A673 (cell line): ENCODE measurements around the gene ALPK3. TPM values are rescaled to one million over a fixed set of nuclear protein-coding genes. Genes with fewer than 3 reads are reported as not detected.

Experiments used
- BruUV-seq: library from RNA; stranded (reverse); fragments of 400-500 nt; replicated peaks from 2 replicates; lab custom pipeline; 2021; lab: Mats Ljungman, UMichigan
- CTCF ChIA-PET: fragments of 300-600 bp; sonication (Branson Sonifier 250); formaldehyde crosslinking; loops from one replicate; lab custom pipeline; 2022; ENCODE audit warnings: antibody characterized with exemption; lab: Charles Lee
- POLR2A ChIA-PET: fragments of 300-600 bp; sonication (Branson Sonifier 250); formaldehyde crosslinking; loops from one replicate; lab custom pipeline; 2022; ENCODE audit warnings: antibody characterized with exemption; ENCODE audit not compliant: low non-redundant PET; lab: Charles Lee
- DNase-seq: peaks from one replicate; pipeline ENCODE4 v3.0.0-alpha.2; 2015; ENCODE audit warnings: low spot score
- H3K27ac ChIP-seq: fragments of 200-600 bp; sonication (generic); 2 replicates; pipeline ENCODE4 v1.5.1; 2016; ENCODE audit warnings: mixed run types, low read depth, mild to moderate bottlenecking, mixed read lengths, antibody characterized with exemption, low read length; ENCODE audit not compliant: poor library complexity, severe bottlenecking
- H3K27me3 ChIP-seq: fragments of 200-600 bp; sonication (generic); replicated peaks from 2 replicates; pipeline ENCODE4 v1.6.1; 2017; ENCODE audit warnings: mixed run types, low read depth, mild to moderate bottlenecking, mixed read lengths, antibody characterized with exemption, low read length; ENCODE audit not compliant: insufficient read depth, poor library complexity
- H3K36me3 ChIP-seq: fragments of 200-600 bp; sonication (generic); 2 replicates; pipeline ENCODE4 v1.6.1; 2016; ENCODE audit warnings: mixed run types, mild to moderate bottlenecking, mixed read lengths, antibody characterized with exemption, low read length; ENCODE audit not compliant: insufficient read depth, poor library complexity, severe bottlenecking
- H3K4me1 ChIP-seq: fragments of 200-600 bp; sonication (generic); 2 replicates; pipeline ENCODE4 v1.6.1; 2017; ENCODE audit warnings: mixed run types, mild to moderate bottlenecking, mixed read lengths, antibody characterized with exemption, low read length; ENCODE audit not compliant: insufficient read depth, poor library complexity, severe bottlenecking
- H3K4me3 ChIP-seq: fragments of 200-600 bp; sonication (generic); 2 replicates; pipeline ENCODE4 v1.5.1; 2016; ENCODE audit warnings: low read depth, mixed run types, mild to moderate bottlenecking, mixed read lengths, low read length; ENCODE audit not compliant: poor library complexity, severe bottlenecking
- H3K9me3 ChIP-seq: fragments of 200-600 bp; sonication (generic); 2 replicates; pipeline ENCODE4 v1.6.1; 2016; ENCODE audit warnings: mixed run types, low read depth, mild to moderate bottlenecking, mixed read lengths, antibody characterized with exemption, low read length; ENCODE audit not compliant: poor library complexity, severe bottlenecking
- CTCF ChIP-seq: fragments of 300-800, 200-600 bp; sonication (generic); conservative IDR thresholded peaks from 2 replicates; pipeline ENCODE4 v1.5.1; 2017; ENCODE audit warnings: low read depth, mild to moderate bottlenecking, antibody characterized with exemption, low read length, moderate library complexity, mixed read lengths
- EZH2 ChIP-seq: fragments of 200-600 bp; sonication (generic); IDR thresholded peaks from 2 replicates; pipeline ENCODE4 v1.6.1; 2017; ENCODE audit warnings: borderline replicate concordance, low read depth, mild to moderate bottlenecking, mixed read lengths, antibody characterized with exemption, low read length; ENCODE audit not compliant: poor library complexity, severe bottlenecking
- intact Hi-C: fragments of 100-400 bp; cut with micrococcal nuclease; formaldehyde crosslinking; loops from one replicate; pipeline ENCODE4 v1.10.0; 2022; ENCODE audit not compliant: unreplicated experiment
- total RNA-seq: library from RNA; stranded (reverse); gene quantifications from 2 replicates; pipeline ENCODE4 v1.2.3, GENCODE V29; 2021

The ALPK3 gene
- total RNA-seq, 1 experiment from 2014 or later, result 0.67 TPM

GRCh38 chr15:84921121-84921520 is 104.0 kb downstream of the ALPK3 start:
- BruUV-seq, result no TSS peak
- no peak for DNase-seq
- TF ChIP-seq CTCF (no peak), EZH2 (no peak)
- Histone ChIP-seq H3K4me1 (no peaks in the 10 kb centered on the region), H3K36me3 (no peaks in the 10 kb centered on the region), H3K27me3 (no peaks in the 10 kb centered on the region), H3K9me3 (no peaks in the 10 kb centered on the region), H3K27ac (no peak overlapping the region), H3K4me3 (no peak overlapping the region)
- ChIA-PET POLR2A (no interaction called here), CTCF (no interaction called here)
- intact Hi-C loops, result no loop called here

DNA sequence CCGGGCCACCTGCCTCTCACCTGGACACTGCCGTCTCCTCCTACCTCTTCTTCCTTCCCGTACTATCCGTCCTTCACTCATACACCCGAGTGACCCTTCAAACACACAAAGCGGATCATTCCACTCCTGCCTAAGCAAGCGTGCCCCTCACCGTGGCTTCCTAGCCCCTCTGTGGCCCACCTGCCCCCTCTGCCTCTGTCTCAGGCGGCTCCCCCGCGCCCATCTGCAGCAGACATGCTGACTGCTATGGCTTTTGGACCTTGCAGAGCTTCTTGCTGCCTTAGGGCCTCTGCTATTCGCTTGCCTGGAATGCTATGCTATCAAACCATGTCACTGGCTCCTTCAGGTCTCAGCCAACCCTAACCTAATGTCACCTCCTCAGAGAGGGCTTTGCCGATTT is 105.4 kb downstream of the ALPK3 start:
- no peaks in the 10 kb centered on the region for H3K9me3 ChIP-seq
- no peak overlapping the region for H3K27ac ChIP-seq
- TF ChIP-seq EZH2 (no peak), CTCF (no peak)
- POLR2A ChIA-PET, result no interaction called here
- no peaks in the 10 kb centered on the region for H3K4me1 ChIP-seq
- CTCF ChIA-PET, result no interaction called here
- intact Hi-C loops, result no loop called here
- no peaks in the 10 kb centered on the region for H3K36me3 ChIP-seq
- no peaks in the 10 kb centered on the region for H3K27me3 ChIP-seq
- no TSS peak for BruUV-seq
- no peak overlapping the region for H3K4me3 ChIP-seq
- DNase-seq, result no peak

Other genes with a start within 250 kb of the ALPK3 start
- gene ZSCAN2, start 216.3 kb upstream of the ALPK3 start, total RNA-seq, result 15.2 and 22.0 TPM in 2 replicates
- gene WDR73, start 163.1 kb upstream of the ALPK3 start, total RNA-seq, result 42.4 and 43.6 TPM in 2 replicates
- gene NMB, start 159.2 kb upstream of the ALPK3 start, total RNA-seq, result 15.1 and 15.3 TPM in 2 replicates
- gene SEC11A, start 101.2 kb upstream of the ALPK3 start, total RNA-seq, result 104 and 106 TPM in 2 replicates
- gene ZNF592, start 68.8 kb upstream of the ALPK3 start, total RNA-seq, result 32.9 and 37.2 TPM in 2 replicates
- gene SLC28A1, start 67.3 kb downstream of the ALPK3 start, total RNA-seq, result not detected in 2 replicates
- 69.8 and 80.7 TPM in 2 replicates for gene PDE8A, start 164.5 kb downstream of the ALPK3 start, total RNA-seq